T-helper 1 cell treated with Interleukin-12 subunit alpha and Interleukin-12 subunit beta and Interleukin-4 antibody, amounts not matched to agents 30 μg/mL and 1 μg/mL, for 36 hours (primary cell): Measurements from ENCODE around the gene SNX22.

Experiments
- H3K27ac Mint-ChIP-seq: one replicate; pipeline ENCODE4 v1.8.0; 2021; ENCODE audit warnings: mild to moderate bottlenecking, mixed read lengths
- H3K27me3 Mint-ChIP-seq: one replicate; pipeline ENCODE4 v1.8.0; 2021; ENCODE audit warnings: low read depth, mixed read lengths
- H3K36me3 Mint-ChIP-seq: one replicate; pipeline ENCODE4 v1.8.0; 2021; ENCODE audit warnings: low read depth, mixed read lengths
- H3K4me1 Mint-ChIP-seq: one replicate; pipeline ENCODE4 v1.8.0; 2021; ENCODE audit warnings: low read depth, mixed read lengths
- H3K4me3 Mint-ChIP-seq: one replicate; pipeline ENCODE4 v1.8.0; 2021; ENCODE audit warnings: mild to moderate bottlenecking, moderate library complexity, mixed read lengths
- H3K9me3 Mint-ChIP-seq: one replicate; pipeline ENCODE4 v1.8.0; 2021; ENCODE audit warnings: mixed read lengths

The SNX22 gene

GRCh38 chr15:64191971-64192830, 40.7 kb downstream of the SNX22 start:
- Mint-ChIP-seq H3K36me3 (peaks cover 24% of the 10 kb centered on the region), H3K9me3 (peaks cover 3% of the 10 kb centered on the region), H3K27ac (no peak overlapping the region), H3K4me3 (no peak overlapping the region), H3K27me3 (no peaks in the 10 kb centered on the region), H3K4me1 (peaks cover 18% of the 10 kb centered on the region)

GRCh38 chr15:64193971-64194370, 42.4 kb downstream of the SNX22 start:
- no peak overlapping the region for H3K4me3 Mint-ChIP-seq
- H3K9me3 Mint-ChIP-seq = peaks cover 3% of the 10 kb centered on the region
- H3K27me3 Mint-ChIP-seq = no peaks in the 10 kb centered on the region
- peaks cover 5% of the 10 kb centered on the region for H3K4me1 Mint-ChIP-seq
- no peak overlapping the region for H3K27ac Mint-ChIP-seq
- peaks cover 21% of the 10 kb centered on the region for H3K36me3 Mint-ChIP-seq

- no peak overlapping the region for H3K4me3 Mint-ChIP-seq
- H3K27ac Mint-ChIP-seq = no peak overlapping the region
- H3K36me3 Mint-ChIP-seq = peaks cover 24% of the 10 kb centered on the region
- H3K9me3 Mint-ChIP-seq = no peaks in the 10 kb centered on the region
- H3K4me1 Mint-ChIP-seq = no peaks in the 10 kb centered on the region
- no peaks in the 10 kb centered on the region for H3K27me3 Mint-ChIP-seq
These were observed 45.9 kb downstream of the SNX22 start for GRCh38 chr15:64197425-64197824.

GRCh38 chr15:64205202-64205601, 53.7 kb downstream of the SNX22 start:
- H3K36me3 Mint-ChIP-seq = peaks cover 14% of the 10 kb centered on the region
- no peaks in the 10 kb centered on the region for H3K4me1 Mint-ChIP-seq
- no peak overlapping the region for H3K4me3 Mint-ChIP-seq
- H3K9me3 Mint-ChIP-seq = no peaks in the 10 kb centered on the region
- no peak overlapping the region for H3K27ac Mint-ChIP-seq
- no peaks in the 10 kb centered on the region for H3K27me3 Mint-ChIP-seq
